HG02885 (cell line): ENCODE data around the gene LPP.

Source experiments
- ATAC-seq: cut with Tn5 transposase; IDR thresholded peaks from one replicate; pipeline ENCODE4 v1.9.1; 2021; ENCODE audit warnings: mild to moderate bottlenecking; ENCODE audit not compliant: unreplicated experiment, poor library complexity

LPP gene

DNA sequence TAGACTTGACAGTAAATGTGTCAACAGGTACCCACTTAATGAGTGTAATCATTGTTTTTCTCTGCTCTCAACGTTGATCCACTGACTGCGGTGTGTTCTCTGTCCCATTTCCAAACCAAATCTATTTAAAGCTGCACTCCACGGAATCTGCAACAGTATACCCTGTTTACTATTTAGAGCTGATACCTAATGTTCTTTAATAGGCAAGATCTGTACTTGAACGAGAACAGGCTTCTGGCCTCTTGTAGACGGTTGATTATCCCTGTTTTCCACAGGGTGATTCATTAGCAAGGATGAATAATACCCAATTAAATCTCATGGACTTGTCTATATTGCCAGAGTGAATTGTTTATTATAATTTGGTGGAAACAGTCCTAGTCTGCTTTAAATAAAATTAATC, 189.9 kb downstream of the LPP start:
- no peak for ATAC-seq

- ATAC-seq, result no peak
These were observed 191.3 kb downstream of the LPP start for GRCh38 chr3:188345223-188345622.

DNA sequence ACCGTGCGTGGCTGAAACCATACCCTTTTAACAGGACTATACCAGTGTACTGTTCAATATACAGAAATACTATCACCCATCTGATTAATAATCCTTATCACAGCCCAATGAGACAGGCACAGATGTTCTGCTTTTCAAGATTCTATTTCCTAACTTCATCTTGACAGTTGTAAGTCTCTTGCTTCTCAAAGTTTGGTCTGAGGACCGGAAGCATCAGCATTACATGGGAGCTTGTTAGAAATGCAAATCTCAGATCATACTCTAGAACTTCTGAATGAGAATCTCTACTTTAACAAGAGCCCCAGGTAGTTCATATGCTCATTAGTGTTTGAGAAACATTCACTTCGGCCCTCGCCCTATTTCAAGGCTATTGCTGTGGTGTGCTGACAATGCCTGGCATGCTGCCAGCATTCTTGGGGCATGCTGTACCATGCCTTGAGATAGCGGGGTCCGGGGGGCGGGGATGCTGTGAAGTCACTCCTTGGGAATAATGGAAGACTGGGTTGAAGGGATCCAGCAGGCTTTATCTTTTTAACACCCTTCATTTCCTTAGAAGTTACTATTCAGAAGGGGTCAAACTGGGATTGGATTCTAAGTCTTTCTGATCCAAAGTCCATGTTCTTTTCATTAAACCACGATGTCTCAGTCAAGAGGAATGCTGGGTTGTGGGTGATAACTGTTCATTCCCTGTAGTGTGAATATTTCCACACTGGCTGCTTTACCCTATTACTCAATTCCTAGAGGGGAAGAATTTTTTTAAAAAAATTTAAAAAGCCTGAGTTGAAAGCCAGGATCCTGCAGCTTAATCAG, 194.7 kb downstream of the LPP start:
- no peak for ATAC-seq

- ATAC-seq, result no peak
These were observed 195.5 kb downstream of the LPP start for GRCh38 chr3:188349351-188349901.

GRCh38 chr3:188349933-188350332, 196.0 kb downstream of the LPP start:
- no peak for ATAC-seq

DNA sequence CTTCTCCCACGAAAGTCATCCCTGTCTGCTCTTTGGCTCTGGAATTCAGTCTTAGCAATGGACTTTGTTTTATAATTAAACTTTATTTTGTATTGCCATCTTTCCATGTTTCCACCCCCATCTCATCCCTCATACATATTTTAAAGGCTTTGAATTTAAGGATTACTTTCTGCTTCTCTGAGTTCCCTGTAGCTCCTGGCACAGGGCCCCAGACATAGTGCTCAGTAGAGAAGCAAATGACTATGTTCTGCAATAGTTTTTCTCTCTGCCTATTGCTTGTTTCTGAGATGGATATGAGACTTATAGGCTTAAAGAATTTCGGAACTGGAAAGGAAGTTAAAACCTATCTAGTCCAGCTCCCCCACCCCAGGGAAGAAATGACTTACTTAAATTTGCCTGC, 197.0 kb downstream of the LPP start:
- ATAC-seq, result no peak

- no peak for ATAC-seq
These were observed 197.7 kb downstream of the LPP start for GRCh38 chr3:188351648-188352047.

- ATAC-seq, result no peak
These were observed 198.4 kb downstream of the LPP start for GRCh38 chr3:188352196-188352927.

GRCh38 chr3:188353426-188353825, 199.5 kb downstream of the LPP start:
- no peak for ATAC-seq

DNA sequence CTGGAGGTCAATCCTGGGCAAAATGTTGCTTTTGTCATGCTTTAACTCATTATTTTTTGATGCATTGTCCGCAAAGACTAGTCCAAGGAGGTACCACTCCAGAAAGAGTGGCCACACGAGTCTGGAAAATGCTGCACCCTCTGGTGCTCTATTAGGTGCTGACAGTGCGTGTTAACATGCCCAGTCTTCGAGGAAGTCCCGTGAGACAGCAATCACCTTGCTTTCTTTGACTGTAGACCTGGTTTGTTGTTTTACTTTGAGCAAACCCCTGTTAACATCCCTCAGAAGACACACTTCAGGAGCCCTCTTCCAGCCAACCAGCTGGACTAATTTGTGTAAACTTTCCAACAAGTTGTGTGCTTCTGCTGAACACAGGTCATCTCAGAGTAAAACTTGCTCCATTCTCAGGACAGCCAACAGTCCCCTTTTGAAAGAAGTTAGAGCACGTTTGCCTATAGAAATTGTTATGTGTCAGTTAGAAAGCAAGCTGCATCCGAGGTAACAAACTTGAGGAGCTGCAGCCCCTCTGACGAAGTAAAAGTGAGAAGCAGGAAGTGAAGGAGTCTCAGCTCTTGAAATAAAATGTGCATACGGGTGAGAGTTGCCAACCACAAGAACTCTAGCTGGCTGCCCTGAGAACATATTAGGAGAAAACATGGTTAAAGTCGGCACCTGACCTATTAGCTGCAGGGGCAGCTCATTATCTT, 205.0 kb downstream of the LPP start:
- ATAC-seq, result no peak

DNA sequence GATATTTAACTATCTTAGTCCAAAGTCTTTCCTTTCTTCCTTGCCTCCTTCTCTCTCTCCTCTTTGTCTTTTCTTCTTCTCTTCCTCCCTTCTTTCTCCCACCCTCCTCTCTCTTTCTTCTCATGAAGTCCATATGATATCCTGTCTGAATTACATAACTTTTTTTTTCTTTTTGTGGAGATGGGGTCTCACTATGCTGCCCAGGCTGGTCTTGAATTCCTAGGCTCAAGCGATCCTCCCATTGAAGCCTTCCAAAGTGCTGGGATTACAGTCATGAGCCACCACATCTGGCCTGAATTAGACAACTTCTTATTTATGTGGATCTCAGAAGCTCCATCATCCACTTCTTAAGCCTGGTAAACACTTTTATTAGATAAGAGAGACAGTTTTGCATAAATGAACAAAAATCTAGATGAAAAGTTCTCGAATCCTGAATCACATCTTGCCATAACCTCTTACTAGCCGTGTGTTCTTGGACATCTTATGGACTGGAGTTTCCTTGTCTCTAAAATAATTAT, 206.5 kb downstream of the LPP start:
- no peak for ATAC-seq

- no peak for ATAC-seq
These were observed 207.9 kb downstream of the LPP start for GRCh38 chr3:188361888-188362287.

DNA sequence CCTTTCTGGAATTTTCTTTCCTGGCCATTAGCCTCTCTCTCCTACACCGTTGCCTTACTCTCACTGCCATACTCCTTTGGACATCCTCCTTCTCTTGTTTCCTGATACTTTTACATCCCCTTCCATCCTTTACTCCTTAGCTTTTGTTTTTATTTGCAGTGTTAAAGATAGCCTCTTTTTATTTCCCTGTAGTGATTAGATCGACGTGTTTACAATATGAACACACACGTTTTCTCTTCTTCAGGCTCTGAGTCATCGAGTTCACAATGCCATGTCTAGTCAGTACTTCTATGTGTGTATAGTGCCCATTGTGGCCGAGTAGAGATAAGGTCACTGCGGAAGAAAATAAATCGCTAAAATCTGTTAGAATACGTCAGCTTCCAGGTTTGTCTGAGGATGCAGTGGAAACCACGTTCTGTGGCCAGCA, 208.5 kb downstream of the LPP start:
- no peak for ATAC-seq

DNA sequence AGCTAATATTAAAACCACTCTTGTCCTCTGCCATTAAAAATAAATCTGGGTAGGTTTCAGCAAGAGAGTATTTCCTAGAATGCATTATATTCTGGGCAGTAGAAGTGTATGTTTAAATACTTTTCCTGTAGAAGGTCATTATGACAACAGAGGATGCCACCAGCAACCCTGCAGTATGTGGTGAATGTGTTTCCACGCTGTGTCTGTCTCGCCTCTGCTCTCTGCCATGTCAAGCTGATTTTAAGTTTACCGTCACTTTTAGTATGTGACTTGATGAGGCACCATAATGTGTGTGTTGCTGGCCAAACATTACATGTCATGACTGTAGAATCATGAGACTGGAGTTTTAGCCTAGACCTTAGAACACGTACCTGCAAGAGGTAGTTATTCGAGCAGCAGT, 211.2 kb downstream of the LPP start:
- ATAC-seq, result no peak

DNA sequence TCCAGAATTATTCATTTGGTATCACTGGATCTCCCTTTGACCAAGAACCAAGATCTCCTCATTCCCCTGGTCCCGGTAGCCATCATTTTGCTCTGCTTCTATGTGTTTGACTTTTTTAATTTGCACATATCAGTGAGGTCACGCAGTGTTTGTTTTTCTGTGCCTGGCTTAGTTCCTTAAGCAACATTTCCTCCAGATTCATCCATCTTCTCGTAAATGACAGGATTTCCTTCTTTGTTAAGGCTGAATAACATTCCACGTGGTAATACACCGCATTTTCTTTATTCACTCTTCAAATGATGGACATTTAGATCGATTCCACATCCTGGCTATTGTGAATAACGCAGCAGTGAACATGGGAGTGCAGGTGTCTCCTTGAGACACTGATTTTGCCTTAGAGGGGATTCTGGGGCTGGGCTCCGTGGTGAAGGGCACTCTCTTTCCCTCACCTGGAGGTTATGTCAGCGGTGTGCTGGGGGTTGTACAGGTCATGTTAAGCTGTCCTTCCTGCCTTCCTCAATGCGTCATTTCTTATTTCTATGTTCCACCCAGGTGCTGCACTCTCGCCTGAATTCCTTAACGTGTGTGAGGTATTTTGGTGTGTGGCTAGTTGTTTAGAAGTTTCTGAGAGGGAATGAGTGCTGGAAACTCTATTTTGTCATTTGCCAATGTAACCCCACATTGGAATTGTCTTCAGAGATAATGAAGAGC, 212.2 kb downstream of the LPP start:
- ATAC-seq, result no peak

GRCh38 chr3:188367678-188368077, 213.7 kb downstream of the LPP start:
- no peak for ATAC-seq

GRCh38 chr3:188369526-188369925, 215.6 kb downstream of the LPP start:
- no peak for ATAC-seq

DNA sequence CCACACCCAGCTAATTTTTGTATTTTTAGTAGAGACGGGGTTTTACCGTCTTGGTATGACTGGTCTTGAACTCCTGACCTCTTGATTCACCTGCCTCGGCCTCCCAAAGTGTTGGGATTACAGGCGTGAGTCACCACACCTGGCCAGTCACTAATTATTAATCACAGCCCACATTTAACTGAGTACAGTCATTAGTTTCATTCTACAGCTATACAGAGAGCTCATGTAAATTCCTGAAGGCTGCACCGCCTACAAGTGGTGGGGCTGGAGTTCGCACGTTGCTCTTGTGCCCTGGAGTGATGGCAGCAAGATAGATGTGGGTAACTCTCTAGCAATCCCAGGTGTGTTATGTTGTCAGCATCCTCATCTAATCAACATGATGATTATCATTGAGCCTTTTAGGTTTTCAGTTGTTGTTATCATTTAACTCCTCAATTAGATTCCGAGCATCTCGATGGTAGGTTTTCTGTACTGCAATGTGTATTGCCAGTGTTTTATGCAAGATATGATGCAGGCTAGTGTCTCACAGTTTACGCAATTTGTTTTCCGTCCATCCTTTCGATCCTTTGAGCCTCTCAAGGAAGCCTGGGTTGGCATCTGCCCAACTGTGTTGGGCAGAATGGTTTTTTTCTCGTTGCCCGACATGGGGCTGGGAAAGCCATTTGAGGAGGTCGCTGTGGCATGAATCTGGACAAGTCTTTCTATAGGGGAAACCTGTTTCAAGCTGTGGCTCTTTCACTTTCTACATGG, 216.3 kb downstream of the LPP start:
- ATAC-seq, result no peak

GRCh38 chr3:188378786-188379185, 224.8 kb downstream of the LPP start:
- no peak for ATAC-seq
